ENCODE measurements around the gene PLA2G4F.

The PLA2G4F gene

DNA sequence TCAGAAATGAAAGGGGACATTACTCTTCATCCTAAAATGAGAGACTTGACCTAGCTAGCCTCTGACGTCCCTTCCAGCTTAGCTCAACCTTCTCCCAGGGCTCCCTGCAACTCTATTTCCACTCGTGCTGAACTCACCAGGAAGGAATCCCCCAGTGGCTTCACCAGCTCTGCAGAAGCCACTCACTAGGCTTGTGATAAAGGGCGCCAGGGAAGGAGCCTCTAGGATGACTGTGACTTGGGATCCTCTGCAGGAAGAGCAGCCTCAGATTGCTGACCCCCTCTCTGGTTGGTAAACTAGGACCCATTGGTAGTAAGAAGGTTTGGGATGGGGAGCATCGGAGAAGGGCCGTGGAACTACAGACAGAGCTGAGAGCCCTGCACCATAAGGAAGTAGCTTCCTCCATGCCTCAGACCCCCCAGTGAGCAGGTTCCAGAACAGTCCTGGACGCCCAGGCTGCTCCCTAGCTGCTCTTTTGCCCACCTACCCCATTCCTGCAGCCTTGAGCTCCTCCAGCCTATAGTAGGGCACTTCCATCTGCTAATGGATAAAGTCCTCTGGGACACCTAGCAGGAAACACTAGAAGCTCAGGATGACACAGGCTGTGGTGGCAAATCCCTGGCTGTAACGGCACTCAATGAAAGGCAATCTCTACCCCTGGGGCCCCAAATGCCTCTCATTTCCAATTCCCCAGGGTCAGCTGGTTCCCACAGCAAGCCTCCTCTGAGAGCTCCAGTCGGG, 26.0 kb downstream of the PLA2G4F start:
- no peak for DNase-seq

DNA sequence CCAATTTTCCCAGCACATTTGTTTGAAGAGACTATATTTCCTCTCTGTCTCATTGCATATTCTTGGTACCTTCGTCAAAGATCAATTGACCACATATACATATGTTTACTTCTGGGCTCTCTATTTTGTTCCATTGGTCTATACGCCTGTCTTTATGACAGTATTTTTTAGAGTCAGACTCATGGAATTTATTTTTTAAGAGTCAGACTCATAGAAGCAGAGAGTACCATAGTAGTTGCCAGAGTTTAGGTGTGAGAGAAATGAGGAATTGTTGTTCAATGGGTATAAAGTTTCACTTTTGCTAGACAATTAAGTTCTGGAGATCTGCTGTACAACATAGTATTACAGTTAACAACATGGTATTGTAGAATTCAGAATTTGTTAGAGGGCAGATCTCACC, 27.1 kb downstream of the PLA2G4F start:
- no peak for DNase-seq

DNA sequence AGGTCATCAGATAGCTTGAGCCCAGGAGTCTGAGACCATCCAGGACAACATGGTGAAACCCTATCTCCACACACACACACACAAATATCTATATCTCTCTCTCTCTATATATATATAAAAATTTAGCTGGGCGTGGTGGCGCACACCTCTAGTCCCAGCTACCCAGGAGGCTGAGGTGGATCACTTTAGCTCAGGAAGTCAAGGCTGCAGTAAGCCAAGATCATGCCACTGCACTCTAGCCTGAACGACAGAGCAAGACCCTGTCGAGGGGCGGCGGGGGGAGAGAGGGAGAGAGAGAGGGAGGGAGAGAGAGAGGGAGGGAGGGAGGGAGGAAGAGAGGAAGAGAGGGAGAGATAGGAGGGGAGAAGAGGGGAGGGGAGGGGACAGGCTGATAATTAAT, 28.0 kb downstream of the PLA2G4F start:
- no peak for DNase-seq

DNA sequence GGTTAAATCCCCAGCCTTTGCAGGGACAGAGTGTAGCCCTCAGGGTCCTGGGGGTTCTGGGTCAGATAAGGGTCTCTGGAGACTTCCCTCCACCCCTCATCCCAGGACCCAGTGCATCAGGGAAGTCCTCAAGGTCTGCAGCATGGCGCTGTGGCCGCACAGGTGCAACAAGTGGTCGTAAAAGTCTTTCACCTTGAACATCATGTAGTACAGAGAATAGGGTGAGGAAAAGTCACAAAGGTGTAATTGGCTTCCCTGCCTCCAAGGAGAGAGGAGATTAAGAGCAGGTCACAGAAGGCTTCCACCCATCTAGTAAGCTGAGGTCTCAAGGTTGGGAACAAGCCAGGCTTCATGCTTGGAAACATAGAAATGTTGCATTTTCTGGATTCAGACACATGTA, 32.9 kb downstream of the PLA2G4F start:
- DNase-seq: no peak

DNA sequence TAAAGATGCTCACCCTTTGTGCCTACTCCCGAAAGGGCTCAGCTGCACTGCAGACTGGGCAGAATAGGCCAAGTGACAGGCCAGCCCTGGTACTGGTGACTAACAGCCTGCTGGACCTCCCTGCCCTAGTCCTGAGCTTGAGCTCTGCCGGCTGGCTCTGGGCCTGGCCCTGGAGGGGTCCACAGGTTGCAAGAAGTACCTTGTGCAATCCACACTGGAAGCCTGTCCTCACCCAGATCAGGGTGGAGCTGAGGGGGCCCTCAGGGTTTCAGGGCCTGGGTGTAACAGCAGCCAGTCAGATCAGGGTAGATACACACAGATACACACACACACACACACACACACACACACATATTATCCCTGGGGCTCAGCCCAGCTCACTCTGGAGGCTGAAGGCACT, 34.8 kb downstream of the PLA2G4F start:
- DNase-seq: no peak

DNA sequence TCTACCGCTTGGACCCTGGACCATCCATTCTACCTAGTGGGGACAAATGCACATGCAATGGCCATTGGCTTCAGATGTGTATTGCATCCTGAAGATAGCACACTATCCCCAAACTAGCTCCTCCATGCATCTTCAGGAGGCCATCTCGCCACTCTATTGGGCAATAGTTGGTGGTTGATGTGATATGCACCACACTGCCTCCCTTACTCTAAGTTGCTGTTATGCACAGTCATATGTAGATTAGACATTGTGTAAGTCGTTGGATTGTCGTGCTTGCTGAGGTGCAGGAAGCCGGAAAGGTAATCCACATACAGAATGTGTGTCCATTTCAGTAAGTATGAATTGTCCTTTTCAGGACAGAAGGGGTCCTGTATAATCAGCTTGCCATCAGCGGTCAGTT, 35.4 kb downstream of the PLA2G4F start:
- DNase-seq: no peak

DNA sequence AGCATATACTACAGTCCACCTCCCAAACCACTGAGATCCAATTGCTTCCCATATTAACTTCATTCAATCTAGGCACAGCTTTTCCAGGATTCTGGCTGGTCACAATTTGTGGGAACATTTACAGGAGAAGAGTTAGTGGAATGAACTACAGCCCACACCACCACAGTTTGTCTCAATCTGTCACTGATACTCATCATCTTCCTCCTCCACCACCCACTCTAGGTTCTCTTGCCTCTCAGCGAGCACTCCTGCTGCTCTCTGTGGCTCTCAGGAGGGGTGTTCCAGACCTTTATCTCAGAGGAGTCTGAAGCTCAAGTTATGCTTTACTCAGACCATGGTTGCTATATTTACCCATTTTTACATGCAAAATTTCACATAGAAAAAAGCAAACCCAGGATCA, 36.2 kb downstream of the PLA2G4F start:
- DNase-seq: no peak

DNA sequence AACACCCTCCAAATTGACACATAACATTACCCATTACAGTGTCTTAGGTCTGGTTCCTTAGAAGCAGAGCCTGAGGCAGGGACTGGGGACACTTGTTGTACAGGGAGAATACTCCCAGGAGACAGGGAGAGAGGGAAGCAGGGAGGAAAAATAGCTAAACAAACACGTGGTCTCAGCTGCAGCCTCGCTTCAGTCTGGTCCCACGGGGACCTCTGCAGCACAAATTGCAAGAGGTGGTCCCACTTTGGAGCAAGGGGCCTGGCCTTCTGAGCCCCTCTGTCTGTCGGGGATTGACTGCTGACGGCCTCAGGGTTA, 37.0 kb downstream of the PLA2G4F start:
- DNase-seq: no peak

DNA sequence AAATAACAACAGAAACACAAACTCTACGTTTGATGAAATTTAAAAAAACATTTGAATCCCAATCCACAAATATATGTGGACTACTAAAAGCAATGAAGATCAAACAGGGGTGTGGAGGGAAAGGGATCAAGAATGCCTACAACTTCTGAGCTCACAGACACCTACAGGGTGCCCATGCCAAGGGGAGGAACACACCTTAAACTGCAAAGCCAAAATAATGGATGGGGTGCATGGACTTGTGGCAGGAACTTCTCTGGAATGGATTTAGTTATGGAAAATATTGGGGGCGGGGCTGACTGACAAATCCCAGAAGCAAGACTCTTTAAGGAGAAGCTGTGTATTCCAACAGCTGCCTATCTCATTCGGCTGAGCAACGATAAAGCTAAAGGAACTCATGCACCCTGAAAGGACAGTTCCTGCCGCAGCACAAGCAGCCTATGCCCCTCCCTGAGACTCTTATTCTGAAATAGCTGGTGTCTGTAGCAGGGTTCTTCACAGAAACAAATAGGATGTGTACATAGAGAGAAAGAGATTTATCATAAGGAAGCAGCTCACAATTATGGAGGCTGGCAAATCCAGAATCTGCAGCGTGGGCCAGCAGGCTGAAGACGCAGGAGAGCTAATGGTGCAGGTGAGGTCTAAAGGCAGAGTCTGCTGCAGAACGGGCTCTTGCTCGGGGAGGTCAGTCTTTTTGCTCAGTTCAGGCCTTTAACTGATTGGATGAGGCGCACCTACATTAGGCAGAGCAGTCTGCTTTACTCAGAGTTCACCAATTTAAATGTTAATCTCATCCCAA, 37.6 kb downstream of the PLA2G4F start:
- peak; percentile 18 for DNase-seq

DNA sequence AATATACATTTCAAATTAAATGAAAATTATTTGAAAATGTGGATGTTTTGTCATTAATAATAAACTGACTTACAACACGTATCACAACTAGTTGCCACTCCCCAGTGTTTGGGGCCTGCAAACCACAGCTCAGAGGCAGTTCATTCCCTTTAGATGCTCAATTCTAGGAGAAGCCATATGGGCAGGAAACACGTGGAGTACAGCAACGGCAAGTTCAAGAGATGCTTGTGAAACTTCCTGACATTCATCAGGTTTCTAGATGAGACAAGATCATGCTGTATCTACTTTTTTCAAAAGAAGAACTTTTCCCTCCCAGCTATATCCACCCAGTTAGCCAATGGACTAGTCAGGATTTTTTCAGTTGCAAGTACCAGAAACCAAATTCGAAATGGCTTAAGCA, 44.5 kb downstream of the PLA2G4F start:
- no peak for DNase-seq

DNA sequence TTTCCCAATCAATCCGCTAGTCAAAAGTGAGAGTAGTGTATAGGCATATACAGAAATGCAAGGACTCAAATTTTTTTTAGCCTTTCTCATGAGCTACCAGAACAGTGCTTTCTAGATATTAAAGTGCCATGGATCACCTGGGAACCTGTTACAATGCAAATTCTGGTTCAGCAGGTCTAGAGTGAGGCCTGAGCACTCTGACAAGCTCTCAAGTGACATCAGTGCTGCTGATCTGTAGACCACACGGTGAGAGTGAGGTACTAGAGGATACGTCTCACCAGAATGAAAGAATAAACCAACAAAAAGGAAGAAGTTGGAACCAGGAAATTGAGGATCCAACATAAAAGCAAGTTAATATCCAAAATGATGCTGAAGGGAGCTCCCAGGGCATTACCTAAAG, 46.1 kb downstream of the PLA2G4F start:
- no peak for DNase-seq

DNA sequence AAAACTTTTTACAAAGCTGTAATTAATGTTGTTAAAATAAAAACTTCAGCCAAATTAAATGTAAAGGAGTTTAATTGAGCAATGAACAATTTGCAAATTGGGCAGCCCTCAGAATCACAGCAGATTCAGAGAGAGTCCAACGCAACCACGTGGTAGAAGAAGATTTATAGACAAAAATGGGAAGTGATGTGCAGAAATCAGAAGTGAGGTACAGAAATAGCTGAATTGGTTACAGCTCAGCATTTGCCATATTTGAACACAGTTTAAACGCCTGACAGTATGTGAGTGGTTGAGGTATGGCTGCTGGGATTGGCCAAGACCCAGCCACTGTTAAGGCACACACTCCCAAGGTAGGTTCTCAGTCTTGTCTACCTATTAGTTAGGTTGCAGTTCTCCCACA, 47.6 kb downstream of the PLA2G4F start:
- no peak for DNase-seq

DNA sequence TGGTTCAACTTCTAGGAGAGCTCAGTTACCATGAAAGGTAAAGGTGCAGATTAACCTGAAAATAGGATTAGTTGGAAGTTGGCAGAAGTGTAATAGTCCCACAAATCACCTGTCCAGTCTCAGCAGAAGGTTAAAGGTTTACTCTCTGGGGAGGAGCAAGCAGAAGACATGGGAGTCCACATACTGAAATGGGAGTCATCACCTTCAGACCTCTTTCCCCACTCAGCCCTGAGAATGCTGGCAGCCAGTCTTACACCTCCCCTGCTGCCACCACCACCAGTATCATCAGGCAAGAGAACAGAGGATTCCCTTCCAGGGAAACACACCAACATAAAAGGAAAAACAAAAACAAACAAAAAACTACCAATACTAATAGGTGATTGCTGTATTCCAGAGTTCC, 48.2 kb downstream of the PLA2G4F start:
- no peak for DNase-seq

DNA sequence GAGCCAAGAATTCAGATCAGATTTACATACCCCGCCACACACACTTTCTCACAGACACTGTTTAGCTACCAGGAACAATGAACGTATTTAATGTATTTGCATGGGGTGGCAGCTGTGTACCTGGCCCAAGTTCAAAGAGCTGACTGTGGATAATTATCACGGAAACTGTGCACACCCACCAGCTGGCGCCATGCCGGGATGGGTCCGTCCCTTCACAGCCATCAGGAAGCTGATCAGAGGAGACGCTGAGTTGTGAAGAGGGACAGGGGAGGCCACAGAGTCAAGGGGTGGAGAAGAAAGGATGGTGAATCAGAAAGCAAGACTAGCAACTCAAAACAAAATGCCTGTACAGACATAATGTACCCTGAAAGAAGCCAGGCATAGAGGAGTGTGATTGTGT, 49.0 kb downstream of the PLA2G4F start:
- DNase-seq: peak; percentile 22

DNA sequence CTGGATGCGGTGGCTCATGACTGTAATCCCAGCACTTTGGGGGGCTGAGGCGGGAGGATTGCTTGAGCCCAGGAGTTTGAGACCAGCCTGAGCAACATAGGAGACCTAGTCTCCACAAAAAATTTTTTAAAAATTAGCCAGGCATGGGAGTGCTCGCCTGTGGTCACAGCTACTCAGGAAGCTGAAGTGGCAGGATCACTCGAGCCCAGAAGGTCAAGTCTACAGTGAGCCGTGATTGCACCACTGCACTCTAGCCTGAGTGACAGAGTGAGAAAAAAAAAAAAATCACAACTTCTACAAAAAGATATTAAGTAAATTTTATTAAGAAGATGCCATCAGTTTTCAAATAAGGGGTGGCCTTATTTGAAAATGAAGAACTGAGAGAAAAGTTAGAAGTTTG, 50.1 kb downstream of the PLA2G4F start:
- DNase-seq: no peak

DNA sequence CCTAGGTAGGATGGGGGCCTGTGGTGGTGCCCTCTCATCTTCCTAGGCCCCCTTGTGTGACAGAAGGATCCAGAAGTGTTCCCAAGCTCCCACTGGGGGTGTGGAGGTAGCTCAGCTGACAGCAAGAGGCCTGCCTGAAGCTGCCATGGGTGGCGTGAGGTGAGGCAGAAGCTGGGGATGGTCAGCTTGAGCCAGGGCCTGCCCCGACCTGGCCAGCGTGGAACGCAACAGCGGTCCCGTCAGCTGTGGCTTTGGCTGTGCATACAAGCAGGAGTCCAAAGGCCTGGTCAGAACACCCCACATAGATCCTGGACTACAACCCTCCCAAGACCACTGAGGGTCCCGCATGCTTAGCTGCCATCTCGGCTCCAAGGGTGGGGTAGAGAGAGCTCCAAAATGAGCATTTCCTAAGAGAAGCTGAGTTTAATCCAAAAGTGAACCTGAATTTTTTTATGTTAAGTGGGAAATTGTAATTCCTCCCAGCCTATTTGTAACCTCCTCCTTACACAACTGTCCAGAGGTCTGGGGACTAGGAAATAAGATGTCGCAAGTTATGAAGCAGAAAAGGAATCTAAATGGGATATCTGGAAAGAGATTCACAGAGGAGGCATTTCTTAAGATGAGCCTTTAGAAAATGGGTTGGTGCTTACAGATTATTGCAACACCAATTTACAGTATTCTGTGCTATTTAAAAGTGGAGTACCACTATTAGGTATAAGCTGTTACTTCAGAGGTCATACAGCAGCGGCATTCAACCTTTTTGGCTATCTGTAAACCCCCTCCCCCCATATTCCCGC, 52.1 kb downstream of the PLA2G4F start:
- DNase-seq: no peak

DNA sequence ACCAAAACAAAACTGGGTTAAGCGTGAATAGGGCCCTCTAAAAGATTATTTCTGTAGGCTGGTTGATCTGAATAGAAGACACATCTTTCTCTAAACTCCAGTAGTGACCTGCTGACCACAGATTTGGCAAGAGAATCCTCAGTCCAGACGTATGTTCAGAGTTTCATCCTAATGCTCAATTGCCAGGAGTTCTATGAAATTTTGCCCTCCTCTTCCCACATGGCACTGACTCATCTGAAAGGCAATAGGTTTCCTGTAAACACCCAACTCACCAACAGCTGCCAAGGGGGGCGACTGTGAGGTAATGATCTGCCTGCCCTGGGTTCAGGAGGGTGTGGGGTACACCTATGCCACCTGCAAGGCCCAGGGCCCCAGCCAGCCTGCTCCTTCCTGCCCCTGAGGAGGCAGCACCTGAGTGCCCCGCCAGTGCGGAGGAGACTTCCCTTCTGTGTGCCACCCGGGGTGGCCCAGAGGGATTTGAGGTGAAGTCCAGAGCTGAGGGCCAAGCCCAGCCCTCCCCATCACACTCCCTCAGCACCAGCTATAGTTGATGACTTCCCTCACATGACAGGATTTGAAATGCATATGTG, 53.7 kb downstream of the PLA2G4F start:
- DNase-seq: no peak

DNA sequence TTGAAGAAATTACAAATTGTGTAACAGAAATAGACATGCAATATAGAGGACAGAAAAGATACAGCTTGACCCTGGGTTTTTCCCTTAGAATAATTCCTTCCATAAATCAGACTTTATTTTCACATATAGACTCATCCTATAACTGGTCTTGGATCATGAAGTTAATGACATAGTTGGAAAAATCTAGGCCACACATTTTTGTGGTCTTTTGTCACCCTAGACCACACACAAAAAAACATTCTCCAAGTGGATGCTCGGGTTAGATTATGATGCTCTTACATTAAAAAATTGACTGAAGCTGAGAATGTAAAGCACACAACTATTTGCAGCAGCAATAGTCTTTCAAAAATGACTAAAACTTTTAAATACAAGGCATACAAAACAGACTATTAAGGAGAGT, 54.6 kb downstream of the PLA2G4F start:
- DNase-seq: no peak

DNA sequence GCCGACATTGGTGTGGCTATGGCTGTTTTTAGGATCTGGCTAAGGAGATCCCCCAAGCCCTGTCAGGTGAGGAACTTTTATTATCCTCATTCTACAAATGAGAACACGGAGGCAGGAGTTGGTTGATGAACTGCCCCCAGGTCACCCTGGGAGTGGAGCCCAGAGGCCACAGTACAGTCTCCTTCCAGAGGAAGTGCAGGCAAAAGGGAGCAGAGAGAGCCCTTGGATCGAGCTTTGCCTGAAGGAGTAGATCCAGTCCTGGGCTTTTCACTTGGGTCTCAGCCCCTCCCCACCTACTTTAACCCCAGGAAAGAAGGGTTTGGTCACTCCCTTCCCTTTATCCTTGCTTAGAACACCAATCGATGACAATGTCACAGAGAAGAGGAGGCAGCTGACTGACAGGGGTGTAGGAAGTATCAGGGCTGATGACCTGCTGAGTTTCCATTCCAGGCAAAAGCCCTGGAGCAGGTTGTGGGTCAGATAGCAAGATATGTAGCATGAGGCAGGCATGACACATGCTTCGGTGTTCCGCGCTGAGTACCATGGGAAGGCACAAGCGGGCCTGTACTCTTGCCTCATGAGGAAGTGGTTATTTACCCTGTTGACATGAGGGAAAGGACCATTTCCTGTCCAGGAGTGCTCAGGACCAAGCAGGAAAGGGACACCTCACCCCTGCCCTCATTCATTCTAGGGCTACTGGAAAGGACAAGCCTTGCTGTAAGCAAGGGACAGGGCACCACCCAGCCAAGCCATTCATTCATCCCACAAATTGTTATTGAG, 56.2 kb downstream of the PLA2G4F start:
- no peak for DNase-seq

DNA sequence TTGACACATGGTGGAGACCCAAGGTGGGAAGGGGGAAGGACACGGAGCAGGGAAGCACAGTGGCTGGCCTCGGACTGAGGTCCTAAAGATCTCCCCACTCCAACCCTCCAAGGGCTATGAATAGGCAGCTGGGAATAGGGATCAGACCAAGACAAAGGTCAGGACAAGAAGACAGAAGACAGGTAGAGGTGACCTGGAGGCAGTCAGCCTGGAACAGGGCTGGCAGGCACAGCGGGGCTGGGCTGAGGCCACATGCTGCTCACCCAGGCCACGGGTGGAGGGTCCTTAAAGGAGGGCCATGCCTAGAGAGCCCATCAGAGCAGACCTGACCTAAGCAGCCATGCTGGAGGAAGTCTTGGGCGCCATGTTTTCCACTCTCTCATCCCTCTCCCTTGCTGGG, 59.4 kb downstream of the PLA2G4F start:
- no peak for DNase-seq

DNA sequence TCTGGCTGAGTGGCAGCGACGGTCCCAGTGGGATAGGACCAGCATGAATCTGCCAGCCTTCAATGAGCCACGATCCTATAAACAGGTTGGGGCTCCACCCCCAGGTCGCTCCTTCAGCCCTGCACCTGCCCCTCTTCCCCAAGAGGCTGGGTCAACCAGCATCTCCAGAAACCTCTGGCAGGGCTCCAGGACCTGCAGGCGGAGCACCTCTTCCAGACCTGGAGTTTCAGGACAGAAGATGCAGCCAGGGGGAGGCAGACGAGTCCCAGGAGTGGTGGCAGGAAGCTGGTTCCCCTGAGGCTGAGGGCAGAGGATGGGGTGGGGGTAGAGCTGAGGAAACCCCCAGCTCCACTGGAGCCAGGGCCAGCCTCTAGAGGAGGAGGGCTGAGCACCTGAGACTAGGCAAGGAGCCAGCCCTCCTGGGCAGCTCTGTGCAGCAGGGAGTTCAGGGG, 61.9 kb downstream of the PLA2G4F start, which contains the start of gene PLA2G4D:
Gene PLA2G4D (minus strand): TSS at position 51 of the 452 bp plus-strand sequence. CDS start 103 bp downstream, outside the sequence.
- peak; percentile 91 for DNase-seq

DNA sequence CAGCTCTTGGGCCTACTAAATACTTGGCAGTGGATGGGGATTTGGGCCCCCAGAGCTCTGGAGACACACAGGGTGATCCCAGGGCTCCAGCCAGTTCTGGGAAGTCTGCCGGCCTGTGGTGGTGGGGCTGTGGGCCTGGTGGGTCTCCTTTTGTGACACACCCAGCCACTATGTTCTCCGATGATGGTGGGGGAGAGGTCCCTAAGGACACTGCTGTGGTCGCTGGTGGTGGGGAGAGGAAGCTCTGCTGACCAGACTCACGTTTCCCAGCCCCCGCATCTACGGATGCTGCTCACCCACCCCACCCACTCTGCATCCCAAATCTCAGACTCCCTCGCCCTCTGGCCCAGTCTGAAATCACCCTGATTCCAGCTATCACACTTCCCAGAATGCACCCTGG, 62.5 kb downstream of the PLA2G4F start:
- no peak for DNase-seq

Measured in NCI-H1436 treated with DMSO at 0.1 percent for 48 hours (cell line).